Suppressor macrophage (primary cell): ENCODE results near the gene MTMR3.

Experiments
- DNase-seq, 4 experiments: peaks; one replicate each; pipeline ENCODE4 v3.0.0-alpha.2; 2020 to 2022

Gene MTMR3

GRCh38 chr22:30029512-30029911 is 146.5 kb downstream of the MTMR3 start:
- no peak for DNase-seq

GRCh38 chr22:30030329-30030728 is 147.4 kb downstream of the MTMR3 start:
- DNase-seq = no peak

GRCh38 chr22:30031328-30031727 is 148.4 kb downstream of the MTMR3 start:
- no peak for DNase-seq

- DNase-seq = peak; percentile 56 to 75 (median 72)
Measured at GRCh38 chr22:30031764-30032455, 148.9 kb downstream of the MTMR3 start.

GRCh38 chr22:30033137-30033536 is 150.2 kb downstream of the MTMR3 start:
- peak; percentile 75 to 90 (median 86) for DNase-seq

- peak; percentile 24 to 68 (median 57) for DNase-seq
Measured at GRCh38 chr22:30033901-30034300, 150.9 kb downstream of the MTMR3 start.

GRCh38 chr22:30036656-30037055 is 153.7 kb downstream of the MTMR3 start:
- peak in 1 of 4 experiments; percentile 22 for DNase-seq

- DNase-seq = peak in 1 of 4 experiments; percentile 30
Measured at GRCh38 chr22:30038219-30038618, 155.2 kb downstream of the MTMR3 start.

- peak in 3 of 4 experiments; percentile 23 to 30 (median 27) for DNase-seq
Measured at GRCh38 chr22:30040499-30041260, 157.7 kb downstream of the MTMR3 start.

- no peak for DNase-seq
Measured at GRCh38 chr22:30041475-30041874, 158.5 kb downstream of the MTMR3 start.

GRCh38 chr22:30041881-30042280 is 158.9 kb downstream of the MTMR3 start:
- DNase-seq = no peak

- DNase-seq = no peak
Measured at GRCh38 chr22:30043161-30043560, 160.2 kb downstream of the MTMR3 start.

- DNase-seq = peak; percentile 29 to 68 (median 47)
Measured at GRCh38 chr22:30044369-30044768, 161.4 kb downstream of the MTMR3 start.

GRCh38 chr22:30044881-30045493 is 162.0 kb downstream of the MTMR3 start:
- DNase-seq = no peak

- no peak for DNase-seq
Measured at GRCh38 chr22:30045494-30045887, 162.5 kb downstream of the MTMR3 start.

GRCh38 chr22:30045901-30046715 is 163.1 kb downstream of the MTMR3 start:
- DNase-seq = no peak

GRCh38 chr22:30046716-30047363 is 163.9 kb downstream of the MTMR3 start:
- DNase-seq = no peak

GRCh38 chr22:30047364-30047738 is 164.4 kb downstream of the MTMR3 start:
- DNase-seq = peak in 3 of 4 experiments; percentile 55 to 64 (median 59)

GRCh38 chr22:30048681-30049080 is 165.7 kb downstream of the MTMR3 start:
- no peak for DNase-seq

- DNase-seq = no peak
Measured at GRCh38 chr22:30054067-30054763, 171.2 kb downstream of the MTMR3 start.

GRCh38 chr22:30054764-30055069 is 171.7 kb downstream of the MTMR3 start:
- no peak for DNase-seq

GRCh38 chr22:30056015-30056414 is 173.0 kb downstream of the MTMR3 start:
- DNase-seq = no peak
